IMR-90 (cell line): ENCODE results near the gene COL18A1. TPM values are rescaled to one million over a fixed set of nuclear protein-coding genes. Genes with fewer than 3 reads are reported as not detected.

ENCODE experiments used
- ATAC-seq: fragments of 200-7000 bp; cut with Tn5 transposase; 2 replicates; pipeline ENCODE4 v1.9.1; 2020; ENCODE audit warnings: low read depth, mild to moderate bottlenecking, moderate library complexity
- BruUV-seq: library from RNA; stranded (reverse); fragments of 400-500 nt; replicated peaks from 2 replicates; lab custom pipeline; 2021; lab: Mats Ljungman, UMichigan
- CTCF ChIA-PET: fragments of 300-600 bp; formaldehyde crosslinking; extraction: SDS; loops from one replicate; lab custom pipeline; 2021; ENCODE audit warnings: antibody characterized with exemption; lab: Yijun Ruan, JAX
- POLR2A ChIA-PET: fragments of 300-600 bp; sonication (Branson Sonifier 250); formaldehyde crosslinking; loops from one replicate; lab custom pipeline; 2022; ENCODE audit warnings: antibody characterized with exemption; ENCODE audit not compliant: unreplicated experiment; lab: Charles Lee
- DNase-seq: peaks from one replicate; pipeline ENCODE4 v3.0.0; 2013
- H2AFZ ChIP-seq: replicated peaks from 2 replicates; pipeline ENCODE3; 2013; ENCODE audit warnings: low read length, mild to moderate bottlenecking; ENCODE audit not compliant: poor library complexity
- H2AK5ac ChIP-seq: 2 replicates; pipeline ENCODE4 v1.6.1; 2013; ENCODE audit warnings: low read depth, low read length, inconsistent platforms
- H2AK9ac ChIP-seq: replicated peaks from 2 replicates; pipeline ENCODE3; 2013; ENCODE audit warnings: mild to moderate bottlenecking, low read depth, low read length, moderate library complexity; ENCODE audit not compliant: poor library complexity
- H2BK120ac ChIP-seq: 2 replicates; pipeline ENCODE4 v1.6.1; 2013; ENCODE audit warnings: low read depth, low read length, inconsistent platforms
- H2BK15ac ChIP-seq: 3 replicates; pipeline ENCODE4 v1.6.1; 2013; ENCODE audit warnings: low read depth, low read length, inconsistent platforms
- H2BK20ac ChIP-seq: 2 replicates; pipeline ENCODE4 v1.6.1; 2013; ENCODE audit warnings: low read depth, mild to moderate bottlenecking, inconsistent platforms, low read length, moderate library complexity
- H2BK5ac ChIP-seq: 2 replicates; pipeline ENCODE4 v1.6.1; 2013; ENCODE audit warnings: mild to moderate bottlenecking, low read depth, low read length, inconsistent platforms; ENCODE audit not compliant: poor library complexity, severe bottlenecking
- H3K14ac ChIP-seq: replicated peaks from 2 replicates; pipeline ENCODE4 v1.6.1; 2013; ENCODE audit warnings: low read depth, low read length, inconsistent platforms
- H3K18ac ChIP-seq: 2 replicates; pipeline ENCODE4 v1.6.1; 2013; ENCODE audit warnings: low read depth, low read length, control low read depth
- H3K23ac ChIP-seq: 2 replicates; pipeline ENCODE4 v1.6.1; 2013; ENCODE audit warnings: low read depth, low read length, inconsistent platforms
- H3K27ac ChIP-seq: 2 replicates; pipeline ENCODE4 v1.5.1; 2013; ENCODE audit warnings: mild to moderate bottlenecking, control low read depth, low read length; ENCODE audit not compliant: insufficient read depth
- H3K27me3 ChIP-seq: 2 replicates; pipeline ENCODE4 v1.6.1; 2013; ENCODE audit warnings: low read length; ENCODE audit not compliant: control insufficient read depth, insufficient read depth
- H3K36me3 ChIP-seq: 2 replicates; pipeline ENCODE4 v1.6.1; 2013; ENCODE audit warnings: low read length, mixed read lengths; ENCODE audit not compliant: control insufficient read depth, insufficient read depth
- H3K4ac ChIP-seq: 2 replicates; pipeline ENCODE4 v1.6.1; 2013; ENCODE audit warnings: low read depth, low read length, inconsistent platforms
- H3K4me1 ChIP-seq: 2 replicates; pipeline ENCODE4 v1.6.1; 2013; ENCODE audit warnings: low read length, mixed read lengths; ENCODE audit not compliant: control insufficient read depth, insufficient read depth
- H3K4me2 ChIP-seq: 2 replicates; pipeline ENCODE4 v1.6.1; 2013; ENCODE audit warnings: low read depth, mild to moderate bottlenecking, control low read depth, low read length, moderate library complexity
- H3K4me3 ChIP-seq: 2 replicates; pipeline ENCODE4 v1.5.1; 2013; ENCODE audit warnings: low read depth, mild to moderate bottlenecking, control low read depth, low read length, moderate library complexity; ENCODE audit not compliant: insufficient read depth
- H3K56ac ChIP-seq: 2 replicates; pipeline ENCODE4 v1.6.1; 2013; ENCODE audit warnings: low read length, inconsistent platforms; ENCODE audit not compliant: insufficient read depth; ENCODE audit errors: extremely low read depth
- H3K79me1 ChIP-seq, 2 experiments: 2 replicates each; pipeline ENCODE4 v1.6.1; 2013; ENCODE audit warnings: low read length in 2 of 2, inconsistent platforms in 1 of 2, low read depth in 1 of 2
- H3K9ac ChIP-seq: 2 replicates; pipeline ENCODE4 v1.6.1; 2013; ENCODE audit warnings: low read depth, low read length, control low read depth
- H3K9me1 ChIP-seq: 2 replicates; pipeline ENCODE4 v1.6.1; 2013; ENCODE audit warnings: low read length, inconsistent platforms; ENCODE audit not compliant: insufficient read depth
- H3K9me3 ChIP-seq: 2 replicates; pipeline ENCODE4 v1.6.1; 2013; ENCODE audit warnings: low read length; ENCODE audit not compliant: control insufficient read depth, insufficient read depth
- H4K20me1 ChIP-seq: 2 replicates; pipeline ENCODE4 v1.6.1; 2013; ENCODE audit warnings: low read length, inconsistent platforms; ENCODE audit not compliant: insufficient read depth
- H4K5ac ChIP-seq: 2 replicates; pipeline ENCODE4 v1.6.1; 2013; ENCODE audit warnings: mild to moderate bottlenecking, low read depth, low read length, control low read depth
- H4K8ac ChIP-seq, 2 experiments: 2 replicates each; pipeline ENCODE4 v1.6.1; 2013; ENCODE audit warnings: low read depth in 2 of 2, low read length in 2 of 2, control low read depth in 1 of 2, inconsistent platforms in 1 of 2
- H4K91ac ChIP-seq: 2 replicates; pipeline ENCODE4 v1.6.1; 2013; ENCODE audit warnings: low read depth, low read length, inconsistent platforms; ENCODE audit not compliant: insufficient read depth
- BHLHE40 ChIP-seq: fragments of 150-350 bp; IDR thresholded peaks from 2 replicates; pipeline ENCODE4 v1.6.1; 2016; ENCODE audit warnings: mild to moderate bottlenecking, low read depth, low read length
- CEBPB ChIP-seq: IDR thresholded peaks from 2 replicates; pipeline ENCODE4 v1.6.1; 2012; ENCODE audit warnings: low read depth, low read length, improper control_type of control experiment
- CHD1 ChIP-seq: IDR thresholded peaks from 2 replicates; pipeline ENCODE4 v1.6.1; 2012; ENCODE audit warnings: low read depth, low read length, improper control_type of control experiment
- CTCF ChIP-seq: conservative IDR thresholded peaks from 2 replicates; pipeline ENCODE4 v1.5.1; 2012; ENCODE audit warnings: mild to moderate bottlenecking, low read depth, low read length, improper control_type of control experiment
- ELK1 ChIP-seq: fragments of 150-350 bp; IDR thresholded peaks from 2 replicates; pipeline ENCODE4 v1.6.1; 2016; ENCODE audit warnings: low read depth, mild to moderate bottlenecking, low read length, moderate library complexity, borderline replicate concordance
- FOS ChIP-seq: fragments of 150-350 bp; IDR thresholded peaks from 2 replicates; pipeline ENCODE4 v1.6.1; 2016; ENCODE audit warnings: low read depth, low read length
- MAFK ChIP-seq: IDR thresholded peaks from 2 replicates; pipeline ENCODE4 v1.6.1; 2012; ENCODE audit warnings: low read depth, low read length, improper control_type of control experiment
- MAZ ChIP-seq: IDR thresholded peaks from 2 replicates; pipeline ENCODE4 v1.6.1; 2012; ENCODE audit warnings: low read depth, mild to moderate bottlenecking, low read length, improper control_type of control experiment, moderate library complexity, borderline replicate concordance
- MXI1 ChIP-seq: IDR thresholded peaks from 2 replicates; pipeline ENCODE4 v1.6.1; 2012; ENCODE audit warnings: low read depth, mild to moderate bottlenecking, low read length, moderate library complexity, borderline replicate concordance
- NFE2L2 ChIP-seq: fragments of 150-350 bp; IDR thresholded peaks from 2 replicates; pipeline ENCODE4 v1.6.1; 2016; ENCODE audit warnings: low read depth, mild to moderate bottlenecking, low read length
- POLR2A ChIP-seq: IDR thresholded peaks from 2 replicates; pipeline ENCODE4 v1.6.1; 2012; ENCODE audit warnings: mild to moderate bottlenecking, low read depth, low read length
- RAD21 ChIP-seq: IDR thresholded peaks from 2 replicates; pipeline ENCODE4 v1.6.1; 2012; ENCODE audit warnings: low read length, improper control_type of control experiment
- RCOR1 ChIP-seq: IDR thresholded peaks from 2 replicates; pipeline ENCODE4 v1.6.1; 2012; ENCODE audit warnings: mild to moderate bottlenecking, low read length, improper control_type of control experiment; ENCODE audit not compliant: insufficient replicate concordance
- RFX5 ChIP-seq: IDR thresholded peaks from 2 replicates; pipeline ENCODE4 v1.8.0; 2012; ENCODE audit warnings: low read depth, mild to moderate bottlenecking, low read length, moderate library complexity
- SMC3 ChIP-seq: fragments of 150-350 bp; IDR thresholded peaks from 2 replicates; pipeline ENCODE4 v1.6.1; 2016; ENCODE audit warnings: low read depth, mild to moderate bottlenecking, antibody characterized with exemption, low read length, moderate library complexity
- USF2 ChIP-seq: fragments of 150-350 bp; IDR thresholded peaks from 2 replicates; pipeline ENCODE4 v1.6.1; 2017; ENCODE audit warnings: mild to moderate bottlenecking, antibody characterized with exemption, low read length, low read depth
- WGBS, 2 experiments: methylation state at CpG; one replicate each; pipeline versions ENCODE4 v1.1.5 to v1.1.7; 2013; ENCODE audit warnings: missing lambda C conversion rate in 2 of 2; ENCODE audit not compliant: insufficient read length in 1 of 2; ENCODE audit errors: extremely low coverage in 2 of 2; 5-methylcytosine and 5-hydroxymethylcytosine counted together
- dilution Hi-C: fragments of 300-500 bp; cut with HindIII; formaldehyde crosslinking; loops from one replicate; pipeline ENCODE4 v1.14.3; 2018; ENCODE audit warnings: low sequenced_read_pairs; ENCODE audit not compliant: unreplicated experiment
- in situ Hi-C: fragments of 300-500 bp; cut with MboI; formaldehyde crosslinking; loops from 3 replicates; pipeline ENCODE4 v1.14.3; 2019; ENCODE audit warnings: low sequenced_read_pairs, inconsistent platforms, mixed read lengths
- intact Hi-C: fragments of 100-400 bp; cut with micrococcal nuclease; formaldehyde crosslinking; loops from 2 replicates; pipeline ENCODE4 v1.10.0; 2022
- polyA plus RNA-seq, 3 experiments: library from polyadenylated mRNA; depleted of rRNA; stranded (reverse); fragments of >200 nt; gene quantifications; 2 replicates each; pipeline ENCODE4 v1.2.3, GENCODE V29; 2012; ENCODE audit warnings: low replicate concordance in 1 of 3
- total RNA-seq: library from RNA; depleted of rRNA; stranded (reverse); fragments of >200 nt; gene quantifications from 2 replicates; pipeline ENCODE4 v1.2.3, GENCODE V29; 2012

Gene COL18A1
- total and polyA plus RNA-seq, 2 of the 4 experiments (the other 2 are of a cell fraction): 4.3 to 46.7 TPM

- in situ Hi-C loops: loop anchor here (5.0 to 10.0 kb wide), 2 partner anchors 156 to 303 kb away; no protein-coding TSS in a partner anchor
Observed at GRCh38 chr21:45447821-45448220, 42.9 kb downstream of the COL18A1 start.

More at GRCh38 chr21:45447821-45448220, 42.9 kb downstream of the COL18A1 start:
- no peak overlapping the region for H4K8ac ChIP-seq
- no peaks in the 10 kb centered on the region for H3K27me3 ChIP-seq
- H3K9me1 ChIP-seq: peaks cover 14% of the 10 kb centered on the region
- dilution Hi-C loops (no loop called here), intact Hi-C loops (no loop called here)
- no peak overlapping the region for H3K4ac ChIP-seq
- H3K4me3 ChIP-seq: no peak overlapping the region
- H2BK120ac ChIP-seq: no peak overlapping the region
- peaks cover 5% of the 10 kb centered on the region; the same call in 1 of the 2 replicates for H3K4me1 ChIP-seq
- H4K91ac ChIP-seq: no peak overlapping the region
- DNase-seq (no peak), ATAC-seq (no peak)
- H3K56ac ChIP-seq: no peak overlapping the region
- H3K4me2 ChIP-seq: no peak overlapping the region
- H4K20me1 ChIP-seq: peaks cover 63% of the 10 kb centered on the region
- no peak overlapping the region for H2BK15ac ChIP-seq
- H2AK9ac ChIP-seq: no peak overlapping the region
- no peak overlapping the region for H4K5ac ChIP-seq
- 0 out of 2 replicates have a peak overlapping the region, but pooled peaks have one; percentile 10 for H2AK5ac ChIP-seq
- CTCF ChIA-PET: no interaction called here
- no peak overlapping the region for H2AFZ ChIP-seq
- no peak overlapping the region for H3K23ac ChIP-seq
- 78% methylated on average over 6 of the region's 8 CpGs; no CpG with 5 or more reads in 1 of the 2 experiments for WGBS, 2 experiments
- H3K27ac ChIP-seq: no peak overlapping the region
- peaks cover 5% of the 10 kb centered on the region for H3K9me3 ChIP-seq
- no peak overlapping the region for H2BK5ac ChIP-seq
- no peak overlapping the region for H2BK20ac ChIP-seq
- H3K9ac ChIP-seq: no peak overlapping the region
- POLR2A ChIA-PET: no interaction called here
- TF ChIP-seq SMC3 (no peak), MAFK (no peak), MAZ (no peak), BHLHE40 (no peak), RAD21 (no peak), NFE2L2 (no peak), CEBPB (no peak), RFX5 (no peak), POLR2A (no peak), USF2 (no peak), ELK1 (no peak), CHD1 (no peak), CTCF (no peak), MXI1 (no peak), FOS (no peak), RCOR1 (no peak)
- H3K18ac ChIP-seq: no peak overlapping the region
- peaks cover 25 to 87% of the 10 kb centered on the region in 2 experiments for H3K79me1 ChIP-seq
- H3K36me3 ChIP-seq: peaks cover 15% of the 10 kb centered on the region
- BruUV-seq: no TSS peak
- H3K14ac ChIP-seq: no peak overlapping the region
